SK-N-SH treated with all-trans-retinoic acid at 6 μM for 48 hours (cell line): Measurements from ENCODE around the gene AQP3.

Experiments
- ATAC-seq: fragments of 200-7000 bp; cut with Tn5 transposase; 3 replicates; pipeline ENCODE4 v1.9.1; 2020; ENCODE audit warnings: mild to moderate bottlenecking, moderate library complexity
- ARNTL ChIP-seq: fragments of 450-650 bp; formaldehyde crosslinking; IDR thresholded peaks from 2 replicates; pipeline ENCODE4 v1.5.0; 2020; ENCODE audit warnings: low read depth, mild to moderate bottlenecking, moderate library complexity, borderline replicate concordance
- BACH2 ChIP-seq: fragments of 250-450 bp; sonication (Bioruptor Pico); IDR thresholded peaks from 2 replicates; pipeline ENCODE4 v1.9.0; 2021; ENCODE audit warnings: mild to moderate bottlenecking, borderline replicate concordance
- CSDC2 ChIP-seq: fragments of 250-450 bp; sonication (Bioruptor Pico); IDR thresholded peaks from 2 replicates; pipeline ENCODE4 v1.5.0; 2020; ENCODE audit warnings: mild to moderate bottlenecking, moderate library complexity
- ESRRG ChIP-seq: fragments of 250-450 bp; sonication (Bioruptor Pico); IDR thresholded peaks from 2 replicates; pipeline ENCODE4 v1.6.1; 2021; ENCODE audit warnings: mild to moderate bottlenecking
- ISL1 ChIP-seq: fragments of 250-450 bp; sonication (Bioruptor Pico); IDR thresholded peaks from 2 replicates; pipeline ENCODE4 v2.1.2; 2022; ENCODE audit warnings: mild to moderate bottlenecking, moderate library complexity
- OSR1 ChIP-seq: fragments of 250-450 bp; sonication (Bioruptor Pico); IDR thresholded peaks from 2 replicates; pipeline ENCODE4 v1.8.0; 2022; ENCODE audit warnings: moderate library complexity, mild to moderate bottlenecking, inconsistent platforms
- PPARA ChIP-seq: fragments of 250-450 bp; sonication (Bioruptor Pico); IDR thresholded peaks from 2 replicates; pipeline ENCODE4 v1.5.0; 2020; ENCODE audit warnings: mild to moderate bottlenecking, borderline replicate concordance
- RARB ChIP-seq: fragments of 250-450 bp; sonication (Bioruptor Pico); IDR thresholded peaks from 2 replicates; pipeline ENCODE4 v1.8.0; 2021; ENCODE audit warnings: mild to moderate bottlenecking, moderate library complexity
- SNAI2 ChIP-seq: fragments of 250-450 bp; sonication (Bioruptor Pico); IDR thresholded peaks from 2 replicates; pipeline ENCODE4 v1.5.0; 2020; ENCODE audit warnings: mild to moderate bottlenecking, moderate library complexity
- TCF4 ChIP-seq: fragments of 250-450 bp; sonication (Bioruptor Pico); IDR thresholded peaks from 2 replicates; pipeline ENCODE4 v1.8.0; 2021; ENCODE audit warnings: mild to moderate bottlenecking, moderate library complexity, borderline replicate concordance
- TOX ChIP-seq: fragments of 250-450 bp; sonication (Bioruptor Pico); IDR thresholded peaks from 2 replicates; pipeline ENCODE4 v1.8.0; 2021; ENCODE audit warnings: mild to moderate bottlenecking, moderate library complexity, borderline replicate concordance
- ZC3H10 ChIP-seq: fragments of 250-450 bp; sonication (Bioruptor Pico); IDR thresholded peaks from 2 replicates; pipeline ENCODE4 v1.5.1; 2021; ENCODE audit warnings: mild to moderate bottlenecking, moderate library complexity
- ZFP3 ChIP-seq: fragments of 250-450 bp; sonication (Bioruptor Pico); IDR thresholded peaks from 2 replicates; pipeline ENCODE4 v1.5.0; 2020; ENCODE audit warnings: mild to moderate bottlenecking, moderate library complexity
- ZFP30 ChIP-seq: fragments of 450-650 bp; formaldehyde crosslinking; IDR thresholded peaks from 2 replicates; pipeline ENCODE4 v1.5.0; 2022; ENCODE audit warnings: mild to moderate bottlenecking, moderate library complexity
- ZNF565 ChIP-seq: fragments of 450-650 bp; formaldehyde crosslinking; conservative IDR thresholded peaks from 2 replicates; pipeline ENCODE4 v1.5.0; 2020; ENCODE audit warnings: low read depth, mild to moderate bottlenecking, moderate library complexity
- ZNF70 ChIP-seq: fragments of 450-650 bp; formaldehyde crosslinking; IDR thresholded peaks from 2 replicates; pipeline ENCODE4 v1.5.0; 2020; ENCODE audit warnings: mild to moderate bottlenecking, moderate library complexity
- TF ChIP-seq, protein P1 (sequence below): fragments of 250-450 bp; sonication (Bioruptor Pico); IDR thresholded peaks from 2 replicates; pipeline ENCODE4 v1.5.1; 2021; ENCODE audit warnings: mild to moderate bottlenecking, moderate library complexity
- TF ChIP-seq, protein P2 (sequence below): fragments of 250-450 bp; sonication (Bioruptor Pico); IDR thresholded peaks from 2 replicates; pipeline ENCODE4 v1.8.0; 2020; ENCODE audit warnings: mild to moderate bottlenecking, moderate library complexity, borderline replicate concordance
- TF ChIP-seq, protein P3 (sequence below): fragments of 250-450 bp; sonication (Bioruptor Pico); IDR thresholded peaks from 2 replicates; pipeline ENCODE4 v1.5.0; 2020; ENCODE audit warnings: mild to moderate bottlenecking, moderate library complexity

AQP3 gene

DNA sequence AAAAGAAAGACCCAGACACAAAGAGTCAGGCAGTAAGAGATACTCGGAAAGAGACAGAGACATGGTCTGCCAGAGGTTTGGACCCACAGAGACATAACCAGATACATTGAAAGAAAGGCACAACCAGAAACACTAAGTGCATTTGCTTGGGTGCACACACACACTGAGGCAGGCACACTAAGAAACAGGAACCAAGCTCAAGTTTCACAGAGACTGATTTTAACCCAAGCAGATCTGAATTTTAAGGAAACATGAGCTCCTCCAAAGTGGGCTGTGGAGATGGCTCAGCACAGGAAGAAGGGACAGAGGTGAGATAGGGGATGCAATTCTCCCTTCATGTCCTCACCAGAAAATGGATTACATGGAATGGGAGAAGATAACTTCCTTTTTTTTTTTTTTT lies 9.5 kb downstream of the AQP3 start:
- TF ChIP-seq OSR1 (CRISPR knock-in tag) (no peak), SNAI2 (CRISPR knock-in tag) (no peak), ISL1 (CRISPR knock-in tag) (no peak)
- TF ChIP-seq, protein P1, sequence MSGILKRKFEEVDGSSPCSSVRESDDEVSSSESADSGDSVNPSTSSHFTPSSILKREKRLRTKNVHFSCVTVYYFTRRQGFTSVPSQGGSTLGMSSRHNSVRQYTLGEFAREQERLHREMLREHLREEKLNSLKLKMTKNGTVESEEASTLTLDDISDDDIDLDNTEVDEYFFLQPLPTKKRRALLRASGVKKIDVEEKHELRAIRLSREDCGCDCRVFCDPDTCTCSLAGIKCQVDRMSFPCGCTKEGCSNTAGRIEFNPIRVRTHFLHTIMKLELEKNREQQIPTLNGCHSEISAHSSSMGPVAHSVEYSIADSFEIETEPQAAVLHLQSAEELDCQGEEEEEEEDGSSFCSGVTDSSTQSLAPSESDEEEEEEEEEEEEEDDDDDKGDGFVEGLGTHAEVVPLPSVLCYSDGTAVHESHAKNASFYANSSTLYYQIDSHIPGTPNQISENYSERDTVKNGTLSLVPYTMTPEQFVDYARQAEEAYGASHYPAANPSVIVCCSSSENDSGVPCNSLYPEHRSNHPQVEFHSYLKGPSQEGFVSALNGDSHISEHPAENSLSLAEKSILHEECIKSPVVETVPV = no peak
- TF ChIP-seq, protein P2, sequence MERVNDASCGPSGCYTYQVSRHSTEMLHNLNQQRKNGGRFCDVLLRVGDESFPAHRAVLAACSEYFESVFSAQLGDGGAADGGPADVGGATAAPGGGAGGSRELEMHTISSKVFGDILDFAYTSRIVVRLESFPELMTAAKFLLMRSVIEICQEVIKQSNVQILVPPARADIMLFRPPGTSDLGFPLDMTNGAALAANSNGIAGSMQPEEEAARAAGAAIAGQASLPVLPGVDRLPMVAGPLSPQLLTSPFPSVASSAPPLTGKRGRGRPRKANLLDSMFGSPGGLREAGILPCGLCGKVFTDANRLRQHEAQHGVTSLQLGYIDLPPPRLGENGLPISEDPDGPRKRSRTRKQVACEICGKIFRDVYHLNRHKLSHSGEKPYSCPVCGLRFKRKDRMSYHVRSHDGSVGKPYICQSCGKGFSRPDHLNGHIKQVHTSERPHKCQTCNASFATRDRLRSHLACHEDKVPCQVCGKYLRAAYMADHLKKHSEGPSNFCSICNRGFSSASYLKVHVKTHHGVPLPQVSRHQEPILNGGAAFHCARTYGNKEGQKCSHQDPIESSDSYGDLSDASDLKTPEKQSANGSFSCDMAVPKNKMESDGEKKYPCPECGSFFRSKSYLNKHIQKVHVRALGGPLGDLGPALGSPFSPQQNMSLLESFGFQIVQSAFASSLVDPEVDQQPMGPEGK = no peak

GRCh38 chr9:33437205-33437604 lies 10.2 kb downstream of the AQP3 start:
- ATAC-seq = no peak
- no peak for TF ChIP-seq TOX (CRISPR knock-in tag)
- TF ChIP-seq, protein P2 = no peak
- TF ChIP-seq ZFP3 (CRISPR knock-in tag) = no peak
- TF ChIP-seq RARB = no peak
- no peak for TF ChIP-seq ISL1 (CRISPR knock-in tag)
- no peak for TF ChIP-seq BACH2 (CRISPR knock-in tag)
- no peak for TF ChIP-seq SNAI2 (CRISPR knock-in tag)
- no peak for TF ChIP-seq OSR1 (CRISPR knock-in tag)
- TF ChIP-seq, protein P3, sequence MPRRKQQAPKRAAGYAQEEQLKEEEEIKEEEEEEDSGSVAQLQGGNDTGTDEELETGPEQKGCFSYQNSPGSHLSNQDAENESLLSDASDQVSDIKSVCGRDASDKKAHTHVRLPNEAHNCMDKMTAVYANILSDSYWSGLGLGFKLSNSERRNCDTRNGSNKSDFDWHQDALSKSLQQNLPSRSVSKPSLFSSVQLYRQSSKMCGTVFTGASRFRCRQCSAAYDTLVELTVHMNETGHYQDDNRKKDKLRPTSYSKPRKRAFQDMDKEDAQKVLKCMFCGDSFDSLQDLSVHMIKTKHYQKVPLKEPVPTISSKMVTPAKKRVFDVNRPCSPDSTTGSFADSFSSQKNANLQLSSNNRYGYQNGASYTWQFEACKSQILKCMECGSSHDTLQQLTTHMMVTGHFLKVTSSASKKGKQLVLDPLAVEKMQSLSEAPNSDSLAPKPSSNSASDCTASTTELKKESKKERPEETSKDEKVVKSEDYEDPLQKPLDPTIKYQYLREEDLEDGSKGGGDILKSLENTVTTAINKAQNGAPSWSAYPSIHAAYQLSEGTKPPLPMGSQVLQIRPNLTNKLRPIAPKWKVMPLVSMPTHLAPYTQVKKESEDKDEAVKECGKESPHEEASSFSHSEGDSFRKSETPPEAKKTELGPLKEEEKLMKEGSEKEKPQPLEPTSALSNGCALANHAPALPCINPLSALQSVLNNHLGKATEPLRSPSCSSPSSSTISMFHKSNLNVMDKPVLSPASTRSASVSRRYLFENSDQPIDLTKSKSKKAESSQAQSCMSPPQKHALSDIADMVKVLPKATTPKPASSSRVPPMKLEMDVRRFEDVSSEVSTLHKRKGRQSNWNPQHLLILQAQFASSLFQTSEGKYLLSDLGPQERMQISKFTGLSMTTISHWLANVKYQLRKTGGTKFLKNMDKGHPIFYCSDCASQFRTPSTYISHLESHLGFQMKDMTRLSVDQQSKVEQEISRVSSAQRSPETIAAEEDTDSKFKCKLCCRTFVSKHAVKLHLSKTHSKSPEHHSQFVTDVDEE (CRISPR knock-in tag) = no peak
- TF ChIP-seq ZNF565 (CRISPR knock-in tag) = no peak
- TF ChIP-seq, protein P1 = no peak
- TF ChIP-seq ZNF70 = no peak

More for the DNA sequence above, 9.5 kb downstream of the AQP3 start:
- ATAC-seq = no peak

GRCh38 chr9:33436445-33436844 lies 10.9 kb downstream of the AQP3 start:
- ATAC-seq = no peak
- TF ChIP-seq ZNF565 (CRISPR knock-in tag) (no peak), ISL1 (CRISPR knock-in tag) (no peak), ZFP30 (CRISPR knock-in tag) (no peak), ARNTL (CRISPR knock-in tag) (no peak), ZNF70 (no peak), TCF4 (CRISPR knock-in tag) (no peak), SNAI2 (CRISPR knock-in tag) (no peak), ESRRG (CRISPR knock-in tag) (no peak), ZFP3 (CRISPR knock-in tag) (no peak), ZC3H10 (CRISPR knock-in tag) (no peak), CSDC2 (CRISPR knock-in tag) (no peak), PPARA (no peak), TOX (CRISPR knock-in tag) (no peak)
- TF ChIP-seq, protein P3 (CRISPR knock-in tag) = no peak
- TF ChIP-seq, protein P1 = no peak
- TF ChIP-seq, protein P2 = no peak
